ENCODE results near the gene MRPL40.

MRPL40 gene

GRCh38 chr22:19463491-19464469 is 31.4 kb downstream of the MRPL40 start:
- no peak for DNase-seq

- no peak for DNase-seq
Observed at GRCh38 chr22:19464546-19464945, 32.2 kb downstream of the MRPL40 start.

GRCh38 chr22:19464975-19465374 is 32.6 kb downstream of the MRPL40 start:
- DNase-seq = no peak

GRCh38 chr22:19466126-19466716 is 33.9 kb downstream of the MRPL40 start:
- DNase-seq = no peak

GRCh38 chr22:19466848-19467752 is 34.8 kb downstream of the MRPL40 start:
- no peak for DNase-seq

GRCh38 chr22:19467912-19468311 is 35.6 kb downstream of the MRPL40 start:
- no peak for DNase-seq

- DNase-seq = no peak
Observed at GRCh38 chr22:19469421-19469820, 37.1 kb downstream of the MRPL40 start.

- DNase-seq = no peak
Observed at GRCh38 chr22:19470010-19470409, 37.7 kb downstream of the MRPL40 start.

- no peak for DNase-seq
Observed at GRCh38 chr22:19471572-19471971, 39.2 kb downstream of the MRPL40 start.

GRCh38 chr22:19472233-19472632 is 39.9 kb downstream of the MRPL40 start:
- DNase-seq = no peak

GRCh38 chr22:19473578-19473977 is 41.2 kb downstream of the MRPL40 start:
- DNase-seq = no peak

- no peak for DNase-seq
Observed at GRCh38 chr22:19476023-19476422, 43.7 kb downstream of the MRPL40 start.

GRCh38 chr22:19477321-19478044 is 45.1 kb downstream of the MRPL40 start:
- no peak for DNase-seq

- DNase-seq = no peak
Observed at GRCh38 chr22:19478045-19478900, 45.9 kb downstream of the MRPL40 start.

GRCh38 chr22:19478901-19479354 is 46.6 kb downstream of the MRPL40 start, which contains the start of gene UFD1:
Gene UFD1 (minus strand): TSS chr22:19479193. CDS start chr22:19479085, 108 bp downstream.
- DNase-seq = peak; percentile 65

- peak; percentile 90 for DNase-seq
Observed at GRCh38 chr22:19479355-19480172, 47.2 kb downstream of the MRPL40 start, which contains the start of gene CDC45. Gene CDC45 (plus strand): TSS chr22:19479920. CDS start chr22:19479969, 49 bp downstream.

GRCh38 chr22:19480173-19480568 is 47.8 kb downstream of the MRPL40 start:
- no peak for DNase-seq

- no peak for DNase-seq
Observed at GRCh38 chr22:19480789-19481188, 48.4 kb downstream of the MRPL40 start.

GRCh38 chr22:19482297-19482696 is 50.0 kb downstream of the MRPL40 start:
- DNase-seq = no peak

Data from activated T-cell treated with anti-CD3 and anti-CD28 coated beads for 4 hours (primary cell).